CD8-positive, alpha-beta memory T cell (primary cell): Measurements from ENCODE around the gene IGFBP4. TPM values are rescaled to one million over a fixed set of nuclear protein-coding genes. Genes with fewer than 3 reads are reported as not detected.

Source experiments
- CTCF ChIA-PET: fragments of 350-600 bp; sonication (Branson Sonifier 250); formaldehyde crosslinking; loops from one replicate; lab custom pipeline; 2021; ENCODE audit warnings: antibody characterized with exemption; lab: Charles Lee
- POLR2A ChIA-PET: fragments of 350-600 bp; sonication (Branson Sonifier 250); formaldehyde crosslinking; loops from one replicate; lab custom pipeline; 2021; ENCODE audit warnings: antibody characterized with exemption; lab: Charles Lee
- DNase-seq, 5 donors: peaks; one replicate each; pipeline versions ENCODE4 v3.0.0 to v3.0.0-alpha.2; 2020 to 2022; ENCODE audit warnings: mixed read lengths in 1 of 5
- H3K27ac ChIP-seq: one replicate; pipeline ENCODE4 v1.7.0; 2013; ENCODE audit warnings: low read depth, mild to moderate bottlenecking, low read length, moderate library complexity
- H3K27me3 ChIP-seq: 2 replicates; pipeline ENCODE4 v1.7.0; 2013; ENCODE audit warnings: low read length, mild to moderate bottlenecking; ENCODE audit not compliant: insufficient read depth, poor library complexity, severe bottlenecking
- H3K36me3 ChIP-seq: 2 replicates; pipeline ENCODE4 v1.7.0; 2013; ENCODE audit warnings: mild to moderate bottlenecking, low read length, moderate library complexity; ENCODE audit not compliant: insufficient read depth
- H3K4me1 ChIP-seq: 2 replicates; pipeline ENCODE4 v1.7.0; 2013; ENCODE audit warnings: mild to moderate bottlenecking, low read length, moderate library complexity; ENCODE audit not compliant: insufficient read depth
- H3K4me3 ChIP-seq: 2 replicates; pipeline ENCODE4 v1.7.0; 2013; ENCODE audit warnings: mild to moderate bottlenecking, low read length
- H3K9me3 ChIP-seq: 2 replicates; pipeline ENCODE4 v1.7.0; 2013; ENCODE audit warnings: mild to moderate bottlenecking, low read length
- H3K27ac Mint-ChIP-seq, 8 donors: one replicate each; pipeline ENCODE4 v1.8.0; 2020 to 2021; ENCODE audit warnings: mixed read lengths in 8 of 8, mild to moderate bottlenecking in 6 of 8, inconsistent platforms in 3 of 8, moderate library complexity in 3 of 8
- H3K27me3 Mint-ChIP-seq, 2 donors: one replicate each; pipeline ENCODE4 v1.8.0; 2020 to 2021; ENCODE audit warnings: mixed read lengths in 2 of 2, mild to moderate bottlenecking in 1 of 2, moderate library complexity in 1 of 2
- H3K36me3 Mint-ChIP-seq, 3 donors: one replicate each; pipeline ENCODE4 v1.8.0; 2020 to 2021; ENCODE audit warnings: mixed read lengths in 3 of 3, inconsistent platforms in 1 of 3, mild to moderate bottlenecking in 1 of 3
- H3K4me1 Mint-ChIP-seq, 3 donors: one replicate each; pipeline ENCODE4 v1.8.0; 2020 to 2021; ENCODE audit warnings: mixed read lengths in 3 of 3, inconsistent platforms in 1 of 3, mild to moderate bottlenecking in 1 of 3
- H3K4me3 Mint-ChIP-seq, 7 donors: one replicate each; pipeline ENCODE4 v1.8.0; 2020 to 2021; ENCODE audit warnings: mixed read lengths in 7 of 7, mild to moderate bottlenecking in 6 of 7, moderate library complexity in 4 of 7, inconsistent platforms in 2 of 7
- H3K9me3 Mint-ChIP-seq, 5 donors: one replicate each; pipeline ENCODE4 v1.8.0; 2020 to 2022; ENCODE audit warnings: mixed read lengths in 5 of 5, mild to moderate bottlenecking in 3 of 5, moderate library complexity in 2 of 5, inconsistent platforms in 1 of 5
- polyA plus RNA-seq: library from polyadenylated mRNA; unstranded; fragments of 300-500 nt; fragmentation: Illumina TruSeq; gene quantifications from one replicate; pipeline ENCODE4 v1.2.3, GENCODE V29; 2021
- total RNA-seq, 2 experiments: library from RNA; stranded (reverse); gene quantifications; one replicate each; pipeline ENCODE4 v1.2.3, GENCODE V29; 2021

Gene IGFBP4
- total and polyA plus RNA-seq, 3 experiments from 2014 or later: 3.0 to 21.4 (median 3.2) TPM

DNA sequence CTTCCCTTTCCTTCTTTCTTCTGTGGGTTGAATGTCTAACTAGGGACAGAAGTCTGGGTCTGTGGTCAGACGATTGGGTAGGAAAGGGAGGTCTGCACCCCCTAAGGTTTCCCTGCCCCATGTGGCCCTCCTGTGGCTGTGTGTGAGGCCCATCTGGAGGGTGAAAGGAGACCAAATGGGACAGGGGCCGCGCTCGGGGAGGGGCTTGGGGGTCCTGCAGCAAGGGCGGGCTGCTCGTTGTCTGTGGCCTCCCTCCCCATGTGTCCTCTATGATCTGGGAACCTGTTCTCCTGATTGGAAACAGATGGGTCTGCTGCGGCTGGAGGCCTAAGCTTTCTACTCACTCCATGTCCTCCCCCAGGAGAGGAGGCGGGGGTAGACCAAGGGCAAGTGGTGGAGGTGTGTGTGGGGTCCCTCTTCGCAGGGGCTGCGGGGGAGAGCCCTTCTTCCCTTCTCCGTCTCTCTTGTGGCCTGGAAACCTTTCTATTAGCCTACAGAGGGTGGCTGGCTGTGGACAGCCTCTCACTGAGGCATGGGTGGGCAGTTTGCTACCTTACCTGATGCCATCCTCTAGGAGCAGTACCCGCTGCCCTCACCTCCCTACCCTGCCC is 18.6 kb downstream of the IGFBP4 start:
- CTCF ChIA-PET: no interaction called here
- Histone ChIP-seq H3K27ac (no peak overlapping the region), H3K9me3 (no peaks in the 10 kb centered on the region), H3K36me3 (no peaks in the 10 kb centered on the region), H3K27me3 (no peaks in the 10 kb centered on the region), H3K4me3 (no peak overlapping the region), H3K4me1 (no peaks in the 10 kb centered on the region)
- no peak for DNase-seq
- Mint-ChIP-seq H3K27me3 (peaks cover 0 to 2% of the 10 kb centered on the region in 2 donors), H3K36me3 (no peaks in the 10 kb centered on the region), H3K27ac (peak overlapping the region in 1 of 8 donors; percentile 68), H3K4me3 (no peak overlapping the region), H3K9me3 (no peaks in the 10 kb centered on the region), H3K4me1 (peaks cover 0 to 2% (median 0%) of the 10 kb centered on the region in 3 donors)
- POLR2A ChIA-PET: no interaction called here

DNA sequence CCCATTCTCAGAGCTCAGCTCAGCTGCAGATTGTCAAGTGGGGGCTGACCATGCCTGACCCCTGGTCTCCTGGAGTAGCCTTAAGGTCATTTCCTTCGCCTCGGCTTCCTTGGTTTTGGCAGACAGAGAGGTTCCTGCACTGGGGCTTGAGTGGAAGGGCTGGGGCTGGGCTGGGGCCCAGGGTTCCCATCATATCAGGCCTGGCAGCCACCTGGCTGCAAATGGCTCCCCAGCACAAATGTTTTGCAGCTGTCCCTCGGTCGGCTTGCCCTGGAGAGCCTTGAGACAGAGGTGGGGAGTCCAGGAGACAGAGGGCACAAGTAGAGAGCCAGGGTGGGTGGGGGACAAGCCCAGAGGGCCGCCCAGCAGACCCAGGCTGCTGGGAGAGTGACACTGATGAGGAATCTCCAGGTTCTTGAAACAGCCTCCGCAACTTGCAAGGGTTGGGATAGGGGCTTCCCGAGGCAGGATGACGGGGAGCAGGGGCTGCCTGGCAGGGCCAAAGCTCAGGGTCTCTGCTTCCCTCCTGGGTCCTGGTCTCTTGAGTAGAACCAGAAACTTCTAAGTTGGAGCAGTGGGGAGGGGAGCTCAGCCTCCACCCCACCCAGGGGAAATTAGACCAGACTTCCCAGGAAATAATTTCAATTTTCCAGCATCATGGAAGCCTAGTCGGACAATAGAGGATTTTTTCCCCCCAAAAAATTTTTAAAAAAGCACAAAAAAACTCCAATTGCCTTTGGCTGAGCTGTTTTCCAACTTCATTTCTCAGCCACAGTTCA is 19.3 kb downstream of the IGFBP4 start:
- H3K4me1 ChIP-seq: no peaks in the 10 kb centered on the region
- H3K27ac ChIP-seq: no peak overlapping the region
- no peaks in the 10 kb centered on the region for H3K36me3 ChIP-seq
- POLR2A ChIA-PET: no interaction called here
- no peak overlapping the region for H3K4me3 ChIP-seq
- H3K9me3 ChIP-seq: no peaks in the 10 kb centered on the region
- CTCF ChIA-PET: interaction anchor here (0.8 to 1.8 kb wide), 2 partner anchors 11 to 14 kb away, joined by 3 to 5 read pairs; no protein-coding TSS in a partner anchor
- no peaks in the 10 kb centered on the region for H3K27me3 ChIP-seq
- no peak for DNase-seq
- peak overlapping the region in 1 of 8 donors; percentile 68 for H3K27ac Mint-ChIP-seq
- no peaks in the 10 kb centered on the region for H3K36me3 Mint-ChIP-seq
- H3K4me3 Mint-ChIP-seq: no peak overlapping the region
- H3K9me3 Mint-ChIP-seq: no peaks in the 10 kb centered on the region
- H3K4me1 Mint-ChIP-seq: peaks cover 0 to 2% (median 0%) of the 10 kb centered on the region in 3 donors
- H3K27me3 Mint-ChIP-seq: peaks cover 0 to 3% of the 10 kb centered on the region in 2 donors

DNA sequence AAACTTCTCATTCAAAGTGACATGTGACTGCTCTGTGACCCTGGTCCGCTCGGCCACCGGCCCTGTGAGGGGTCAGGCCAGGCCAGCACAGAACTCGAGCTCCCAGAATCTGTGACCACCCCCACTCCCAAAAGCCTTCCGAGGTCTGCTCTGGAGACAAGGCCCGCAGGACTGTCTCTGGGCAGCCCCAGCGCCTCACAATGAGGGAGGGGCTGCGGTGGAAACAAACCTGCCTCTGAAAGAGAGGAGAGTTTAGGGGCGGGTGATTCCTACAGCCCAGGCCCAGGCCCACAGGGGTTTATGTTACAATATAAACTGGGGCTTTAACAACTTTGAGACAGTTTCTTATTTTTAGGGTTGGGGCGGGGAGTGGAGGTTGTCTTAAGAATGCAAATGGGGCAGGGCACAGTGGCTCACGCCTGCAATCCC is 19.9 kb downstream of the IGFBP4 start:
- H3K36me3 Mint-ChIP-seq: no peaks in the 10 kb centered on the region
- H3K4me1 Mint-ChIP-seq: peaks cover 0 to 2% (median 0%) of the 10 kb centered on the region in 3 donors
- no peak overlapping the region for H3K27ac ChIP-seq
- no peak overlapping the region for H3K27ac Mint-ChIP-seq
- H3K27me3 Mint-ChIP-seq: peaks cover 0 to 3% of the 10 kb centered on the region in 2 donors
- H3K4me3 ChIP-seq: no peak overlapping the region
- CTCF ChIA-PET: interaction anchor here (0.7 to 1.8 kb wide), 3 partner anchors 11 to 52 kb away, joined by 3 to 5 read pairs (median 3); no protein-coding TSS in a partner anchor
- no peaks in the 10 kb centered on the region for H3K9me3 ChIP-seq
- no peak overlapping the region for H3K4me3 Mint-ChIP-seq
- H3K27me3 ChIP-seq: no peaks in the 10 kb centered on the region
- POLR2A ChIA-PET: interaction anchor here (0.7 kb wide), 1 partner anchor 86 kb away, joined by 15 read pairs; no protein-coding TSS in a partner anchor
- H3K36me3 ChIP-seq: no peaks in the 10 kb centered on the region
- DNase-seq: no peak
- H3K9me3 Mint-ChIP-seq: no peaks in the 10 kb centered on the region
- no peaks in the 10 kb centered on the region for H3K4me1 ChIP-seq

DNA sequence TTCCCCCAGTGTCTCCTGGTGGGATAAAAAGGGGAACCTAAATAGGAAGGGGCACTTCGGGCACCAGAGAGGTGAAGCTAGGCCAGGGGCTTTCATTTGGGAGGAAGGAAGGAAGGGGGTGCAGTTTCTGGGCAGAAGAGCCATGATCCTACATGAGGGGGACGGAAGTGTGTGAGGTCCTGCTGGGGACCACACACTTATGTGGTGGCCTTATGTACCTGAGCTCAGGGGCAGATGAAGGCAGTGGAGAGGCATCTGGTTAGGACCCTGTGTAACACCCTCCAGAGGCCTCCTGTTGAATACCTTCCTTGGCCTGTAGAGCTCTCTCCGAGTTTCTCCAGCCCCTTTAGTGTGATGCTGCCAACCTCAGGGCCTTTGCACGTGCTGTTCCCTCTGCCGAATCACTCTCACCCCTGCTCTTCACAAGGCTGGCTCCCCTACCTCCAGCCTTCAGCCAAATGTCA is 21.2 kb downstream of the IGFBP4 start:
- H3K4me3 Mint-ChIP-seq: no peak overlapping the region
- peak overlapping the region in 2 of 8 donors; percentile 28 to 35 for H3K27ac Mint-ChIP-seq
- H3K27me3 Mint-ChIP-seq: peaks cover 0 to 4% of the 10 kb centered on the region in 2 donors
- CTCF ChIA-PET: no interaction called here
- H3K27ac ChIP-seq: no peak overlapping the region
- H3K9me3 ChIP-seq: no peaks in the 10 kb centered on the region
- no peaks in the 10 kb centered on the region for H3K27me3 ChIP-seq
- no peaks in the 10 kb centered on the region for H3K36me3 Mint-ChIP-seq
- H3K4me3 ChIP-seq: no peak overlapping the region
- no peaks in the 10 kb centered on the region for H3K36me3 ChIP-seq
- H3K9me3 Mint-ChIP-seq: no peaks in the 10 kb centered on the region
- no peaks in the 10 kb centered on the region for H3K4me1 ChIP-seq
- H3K4me1 Mint-ChIP-seq: no peaks in the 10 kb centered on the region
- no peak for DNase-seq
- POLR2A ChIA-PET: no interaction called here

DNA sequence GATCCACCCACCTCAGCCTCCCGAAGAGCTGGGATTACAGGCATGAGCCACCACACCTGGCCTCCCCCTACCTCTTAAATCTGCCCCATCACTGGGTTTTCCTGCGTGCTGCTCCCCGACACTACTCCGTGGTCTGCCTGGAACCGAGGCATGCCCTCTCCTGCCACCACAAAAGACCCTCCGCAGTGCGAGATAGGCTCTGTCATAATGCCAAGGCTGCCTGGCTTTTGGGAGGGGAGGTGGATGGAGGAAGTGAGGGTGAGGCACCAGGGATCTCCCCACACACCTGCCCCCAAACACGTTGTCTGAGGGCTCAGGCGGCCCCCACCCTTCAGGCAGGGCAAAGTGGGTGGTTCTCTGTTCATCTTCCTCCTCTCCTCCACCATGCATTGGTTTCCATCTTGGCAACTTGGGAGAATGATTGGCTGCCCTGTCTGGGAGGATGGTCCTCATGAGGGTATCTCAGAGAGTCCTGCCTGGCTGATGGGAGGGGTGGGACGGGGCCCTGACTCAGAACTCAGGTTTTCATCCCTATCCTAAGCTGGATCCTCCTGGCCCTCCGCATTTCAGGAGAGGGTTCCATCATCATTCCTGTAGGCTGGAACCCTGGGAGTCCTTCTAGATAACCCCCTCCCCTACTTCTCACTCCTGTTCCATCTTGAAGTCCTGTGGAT is 23.2 kb downstream of the IGFBP4 start:
- ChIA-PET POLR2A (no interaction called here), CTCF (interaction anchor here (1.4 kb wide), 1 partner anchor 67 kb away, joined by 4 read pairs; no protein-coding TSS in a partner anchor)
- no peaks in the 10 kb centered on the region for H3K27me3 ChIP-seq
- no peak overlapping the region for H3K27ac ChIP-seq
- H3K4me3 Mint-ChIP-seq: no peak overlapping the region
- no peaks in the 10 kb centered on the region for H3K36me3 Mint-ChIP-seq
- no peaks in the 10 kb centered on the region for H3K9me3 Mint-ChIP-seq
- H3K36me3 ChIP-seq: no peaks in the 10 kb centered on the region
- no peak for DNase-seq
- no peak overlapping the region for H3K27ac Mint-ChIP-seq
- H3K4me1 ChIP-seq: no peaks in the 10 kb centered on the region
- H3K9me3 ChIP-seq: no peaks in the 10 kb centered on the region
- H3K4me3 ChIP-seq: no peak overlapping the region
- H3K27me3 Mint-ChIP-seq: peaks cover 0 to 4% of the 10 kb centered on the region in 2 donors
- H3K4me1 Mint-ChIP-seq: no peaks in the 10 kb centered on the region

DNA sequence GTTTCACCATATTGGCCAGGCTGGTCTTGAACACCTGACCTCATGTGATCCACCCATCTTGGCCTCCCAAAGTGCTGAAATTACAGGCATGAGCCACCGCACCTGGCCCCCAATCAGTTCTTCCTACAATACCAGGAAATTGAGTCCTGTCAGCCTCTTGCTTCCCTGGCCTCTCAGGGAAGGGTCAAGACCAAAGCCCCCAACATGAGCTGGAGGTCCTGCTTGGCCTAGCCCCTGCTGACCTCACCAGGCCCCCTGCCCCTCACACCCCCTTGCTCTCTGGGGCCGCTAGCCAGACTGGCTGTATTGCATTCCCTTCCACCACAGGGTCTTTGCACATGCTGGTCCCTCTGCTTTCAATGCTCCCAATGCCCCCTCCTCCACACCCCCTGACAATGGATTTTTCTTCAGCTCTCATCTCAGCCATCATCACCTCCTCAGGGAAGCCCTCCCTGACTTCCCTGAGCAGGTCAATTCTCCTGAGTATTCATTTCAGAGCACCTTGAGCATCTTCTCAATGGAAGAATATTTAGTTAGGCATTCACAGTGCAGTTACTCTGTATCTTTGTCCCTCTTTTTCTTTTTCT is 24.1 kb downstream of the IGFBP4 start:
- peaks cover 0 to 4% of the 10 kb centered on the region in 2 donors for H3K27me3 Mint-ChIP-seq
- H3K4me1 ChIP-seq: no peaks in the 10 kb centered on the region
- no peaks in the 10 kb centered on the region for H3K27me3 ChIP-seq
- no peaks in the 10 kb centered on the region for H3K4me1 Mint-ChIP-seq
- DNase-seq: no peak
- H3K9me3 ChIP-seq: no peaks in the 10 kb centered on the region
- no peak overlapping the region for H3K27ac ChIP-seq
- POLR2A ChIA-PET: interaction anchor here (0.7 kb wide), 1 partner anchor 55 kb away, joined by 3 read pairs; no protein-coding TSS in a partner anchor
- H3K4me3 ChIP-seq: no peak overlapping the region
- no peaks in the 10 kb centered on the region for H3K9me3 Mint-ChIP-seq
- H3K36me3 ChIP-seq: no peaks in the 10 kb centered on the region
- CTCF ChIA-PET: interaction anchor here (1.4 kb wide), 2 partner anchors 9 to 66 kb away, joined by 4 to 5 read pairs; no protein-coding TSS in a partner anchor
- H3K4me3 Mint-ChIP-seq: no peak overlapping the region
- H3K27ac Mint-ChIP-seq: no peak overlapping the region
- H3K36me3 Mint-ChIP-seq: no peaks in the 10 kb centered on the region

DNA sequence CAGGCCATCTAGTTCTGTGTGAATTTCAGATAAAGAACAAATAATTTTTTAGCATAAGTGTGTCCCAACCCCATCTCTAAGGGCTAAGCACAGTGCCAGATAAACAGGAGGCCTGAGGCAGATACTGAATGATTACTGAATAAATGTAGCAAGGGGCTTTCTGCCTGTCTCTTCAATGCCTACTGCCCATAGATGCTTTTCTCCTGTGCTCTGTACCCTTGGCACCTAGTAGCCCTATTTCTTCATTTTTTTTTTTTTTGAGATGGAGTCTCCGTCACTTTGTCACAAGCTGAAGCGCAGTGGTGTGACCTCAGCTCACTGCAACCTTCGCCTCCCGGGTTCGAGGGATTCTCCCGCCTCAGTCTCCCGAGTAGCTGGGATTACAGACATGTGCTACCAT is 25.3 kb downstream of the IGFBP4 start:
- ChIA-PET POLR2A (no interaction called here), CTCF (no interaction called here)
- Mint-ChIP-seq H3K9me3 (no peaks in the 10 kb centered on the region), H3K4me3 (no peak overlapping the region), H3K36me3 (no peaks in the 10 kb centered on the region), H3K27ac (peak overlapping the region in 1 of 8 donors; percentile 47), H3K27me3 (peaks cover 0 to 4% of the 10 kb centered on the region in 2 donors), H3K4me1 (no peaks in the 10 kb centered on the region)
- Histone ChIP-seq H3K9me3 (no peaks in the 10 kb centered on the region), H3K4me1 (no peaks in the 10 kb centered on the region), H3K27ac (no peak overlapping the region), H3K36me3 (no peaks in the 10 kb centered on the region), H3K4me3 (no peak overlapping the region), H3K27me3 (no peaks in the 10 kb centered on the region)
- no peak for DNase-seq
